Body of pancreas (tissue), 4 donors: Measurements from ENCODE around the gene BEST4. TPM values are rescaled to one million over a fixed set of nuclear protein-coding genes. Genes with fewer than 3 reads are reported as not detected.

Experiments used
- ATAC-seq: fragments of 150-250 bp; one replicate; pipeline ENCODE4 v1.9.1; 2016
- DNase-seq, 4 donors: peaks; one replicate each; pipeline ENCODE4 v3.0.0-alpha.2; 2019
- H3K27ac ChIP-seq, 4 donors: fragments of 200-600 bp; sonication (generic); 1 replicate in 3 of 4; 2 replicates in 1 of 4; pipeline versions ENCODE4 v1.5.1 to v1.6.1; 2016 to 2019; ENCODE audit warnings: mild to moderate bottlenecking in 1 of 4, mixed read lengths in 1 of 4, moderate library complexity in 1 of 4
- H3K27me3 ChIP-seq, 2 donors: fragments of 200-600 bp; sonication (generic); one replicate each; pipeline ENCODE4 v1.6.0; 2016; ENCODE audit warnings: mild to moderate bottlenecking in 1 of 2
- H3K36me3 ChIP-seq, 2 donors: fragments of 200-600 bp; sonication (generic); replicated peaks in 1 of 2; 2 replicates each; pipeline ENCODE4 v1.5.1; 2016; ENCODE audit warnings: low read depth in 2 of 2; ENCODE audit not compliant: insufficient read depth in 1 of 2
- H3K4me1 ChIP-seq: fragments of 200-600 bp; sonication (generic); one replicate; pipeline ENCODE4 v1.6.0; 2016
- H3K4me3 ChIP-seq, 2 donors: fragments of 200-600 bp; sonication (generic); 1 replicate in 1 of 2; 2 replicates in 1 of 2; pipeline ENCODE4 v1.5.1; 2016 to 2019
- H3K9me3 ChIP-seq, 3 donors: fragments of 200-600 bp; sonication (generic); 1 replicate in 2 of 3; 2 replicates in 1 of 3; pipeline ENCODE4 v1.5.1; 2016
- POLR2A ChIP-seq, 3 donors: fragments of 450-650 bp; IDR thresholded peaks; one replicate each; pipeline ENCODE4 v1.6.1; 2016; ENCODE audit warnings: antibody characterized with exemption in 3 of 3, mild to moderate bottlenecking in 2 of 3
- WGBS, 2 donors: methylation state at CpG; one replicate each; pipeline ENCODE4 v1.1.5; 2017; 5-methylcytosine and 5-hydroxymethylcytosine counted together
- intact Hi-C: fragments of 100-400 bp; cut with DNase I; formaldehyde crosslinking; loops from one replicate; pipeline ENCODE4 v1.15.1; 2023
- total RNA-seq, 2 donors: library from RNA; depleted of rRNA; stranded (reverse); fragments of >200 nt; gene quantifications; one replicate each; pipeline ENCODE4 v1.1.0, GENCODE V29; 2016
- TF ChIP-seq, protein P1 (sequence below), 7 experiments: fragments of 450-650 bp in 4 of 7; fragments of 200-600 bp in 3 of 7; sonication (generic) in 3 of 7; IDR thresholded peaks; one replicate each; pipeline ENCODE4 v1.5.1; 2016 to 2019; ENCODE audit warnings: antibody characterized with exemption in 7 of 7

BEST4 gene
- total RNA-seq, 2 donors from 2014 or later, result 0.26 TPM; not detected in 1

- no peak for ATAC-seq
- H3K36me3 ChIP-seq, result peaks cover under 1 to 10% of the 10 kb centered on the region in 2 donors
- peaks cover 31% of the 10 kb centered on the region for H3K4me1 ChIP-seq
- no peaks in the 10 kb centered on the region for H3K9me3 ChIP-seq
- no peaks in the 10 kb centered on the region for H3K27me3 ChIP-seq
- TF ChIP-seq, protein P1, sequence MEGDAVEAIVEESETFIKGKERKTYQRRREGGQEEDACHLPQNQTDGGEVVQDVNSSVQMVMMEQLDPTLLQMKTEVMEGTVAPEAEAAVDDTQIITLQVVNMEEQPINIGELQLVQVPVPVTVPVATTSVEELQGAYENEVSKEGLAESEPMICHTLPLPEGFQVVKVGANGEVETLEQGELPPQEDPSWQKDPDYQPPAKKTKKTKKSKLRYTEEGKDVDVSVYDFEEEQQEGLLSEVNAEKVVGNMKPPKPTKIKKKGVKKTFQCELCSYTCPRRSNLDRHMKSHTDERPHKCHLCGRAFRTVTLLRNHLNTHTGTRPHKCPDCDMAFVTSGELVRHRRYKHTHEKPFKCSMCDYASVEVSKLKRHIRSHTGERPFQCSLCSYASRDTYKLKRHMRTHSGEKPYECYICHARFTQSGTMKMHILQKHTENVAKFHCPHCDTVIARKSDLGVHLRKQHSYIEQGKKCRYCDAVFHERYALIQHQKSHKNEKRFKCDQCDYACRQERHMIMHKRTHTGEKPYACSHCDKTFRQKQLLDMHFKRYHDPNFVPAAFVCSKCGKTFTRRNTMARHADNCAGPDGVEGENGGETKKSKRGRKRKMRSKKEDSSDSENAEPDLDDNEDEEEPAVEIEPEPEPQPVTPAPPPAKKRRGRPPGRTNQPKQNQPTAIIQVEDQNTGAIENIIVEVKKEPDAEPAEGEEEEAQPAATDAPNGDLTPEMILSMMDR (IDR thresholded peaks at IDR 0.05), result no peak
- TF ChIP-seq POLR2A (IDR thresholded peaks at IDR 0.05), result no peak
- intact Hi-C loops, result no loop called here
- peak overlapping the region in 1 of 4 donors; percentile 35 for H3K27ac ChIP-seq
- 37 to 46% methylated on average over 8 of the region's 8 CpGs for WGBS, 2 donors
- peak in 3 of 4 donors; percentile 47 to 51 (median 48) for DNase-seq
- H3K4me3 ChIP-seq, result no peak overlapping the region
Observed at GRCh38 chr1:44783697-44784093, 4.3 kb downstream of the BEST4 start.

DNA sequence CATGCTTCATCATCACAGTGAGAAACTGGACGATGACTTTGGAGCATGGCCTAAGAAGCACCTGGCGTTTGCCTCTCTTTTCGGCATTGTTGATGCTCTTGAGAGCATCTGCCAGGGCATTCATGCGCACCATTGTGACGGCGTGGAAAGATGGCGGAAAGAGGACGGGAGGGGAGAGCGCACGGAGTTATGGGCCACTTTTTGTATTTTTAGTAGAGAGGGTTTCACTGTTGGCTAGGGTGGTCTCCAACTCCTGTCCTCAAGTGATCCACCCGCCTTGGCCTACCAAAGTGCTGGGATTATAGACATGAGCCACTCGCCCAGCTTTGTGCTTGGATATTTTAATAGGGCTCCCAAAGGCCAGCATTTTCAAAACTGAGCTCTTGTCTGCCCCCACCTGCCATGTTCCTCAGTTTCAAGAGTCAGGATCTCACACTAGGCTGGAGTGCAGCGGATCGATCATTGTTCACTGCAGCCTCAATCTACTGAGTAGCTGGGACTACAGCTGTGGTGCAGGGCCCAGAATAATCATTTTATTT is 7.3 kb downstream of the BEST4 start:
- peaks cover 43% of the 10 kb centered on the region for H3K4me1 ChIP-seq
- no peak overlapping the region for H3K4me3 ChIP-seq
- DNase-seq (no peak), ATAC-seq (no peak)
- WGBS, 2 donors, result 89% methylated on average over 14 of the region's 14 CpGs
- no peak overlapping the region for H3K27ac ChIP-seq
- no peaks in the 10 kb centered on the region for H3K27me3 ChIP-seq
- TF ChIP-seq POLR2A (IDR thresholded peaks at IDR 0.05), result no peak
- TF ChIP-seq, protein P1 (IDR thresholded peaks at IDR 0.05), result no peak
- peaks cover 6 to 20% of the 10 kb centered on the region in 2 donors for H3K36me3 ChIP-seq
- intact Hi-C loops, result no loop called here
- H3K9me3 ChIP-seq, result no peaks in the 10 kb centered on the region

GRCh38 chr1:44778705-44779576 is 9.0 kb downstream of the BEST4 start:
- whole genome bisulfite sequencing, 2 donors, result 94 to 98% methylated on average over 6 of the region's 6 CpGs
- intact Hi-C loops, result no loop called here
- TF ChIP-seq, protein P1 (IDR thresholded peaks at IDR 0.05), result no peak
- TF ChIP-seq POLR2A (IDR thresholded peaks at IDR 0.05), result no peak
- Histone ChIP-seq H3K4me1 (peaks cover 35% of the 10 kb centered on the region), H3K27me3 (no peaks in the 10 kb centered on the region), H3K36me3 (peaks cover 6 to 20% of the 10 kb centered on the region in 2 donors), H3K27ac (no peak overlapping the region), H3K9me3 (no peaks in the 10 kb centered on the region), H3K4me3 (no peak overlapping the region)
- DNase-seq (no peak), ATAC-seq (no peak)

- no peak overlapping the region for H3K4me3 ChIP-seq
- 65 to 70% methylated on average over 13 of the region's 13 CpGs for WGBS, 2 donors
- no peaks in the 10 kb centered on the region for H3K9me3 ChIP-seq
- no peaks in the 10 kb centered on the region for H3K27me3 ChIP-seq
- H3K4me1 ChIP-seq, result peaks cover 31% of the 10 kb centered on the region
- no peak for ATAC-seq
- H3K27ac ChIP-seq, result no peak overlapping the region
- no peak for DNase-seq
- H3K36me3 ChIP-seq, result peaks cover 6 to 20% of the 10 kb centered on the region in 2 donors
- TF ChIP-seq POLR2A (IDR thresholded peaks at IDR 0.05), result no peak
- TF ChIP-seq, protein P1 (IDR thresholded peaks at IDR 0.05), result no peak
- intact Hi-C loops, result no loop called here
Observed at GRCh38 chr1:44777969-44778635, 9.9 kb downstream of the BEST4 start.
